Testis (tissue), 2 donors: ENCODE measurements around the gene SLC17A3.

Experiments used
- POLR2A ChIP-seq: fragments of 450-650 bp; IDR thresholded peaks from one replicate; pipeline ENCODE4 v1.6.1; 2017; ENCODE audit warnings: antibody characterized with exemption, mild to moderate bottlenecking, moderate library complexity
- TF ChIP-seq, protein P1 (sequence below), 3 experiments: fragments of 450-650 bp in 2 of 3; fragments of 200-600 bp in 1 of 3; sonication (generic) in 1 of 3; IDR thresholded peaks; one replicate each; pipeline ENCODE4 v1.5.1; 2016 to 2019; ENCODE audit warnings: antibody characterized with exemption in 3 of 3, mild to moderate bottlenecking in 2 of 3, moderate library complexity in 1 of 3

DNA sequence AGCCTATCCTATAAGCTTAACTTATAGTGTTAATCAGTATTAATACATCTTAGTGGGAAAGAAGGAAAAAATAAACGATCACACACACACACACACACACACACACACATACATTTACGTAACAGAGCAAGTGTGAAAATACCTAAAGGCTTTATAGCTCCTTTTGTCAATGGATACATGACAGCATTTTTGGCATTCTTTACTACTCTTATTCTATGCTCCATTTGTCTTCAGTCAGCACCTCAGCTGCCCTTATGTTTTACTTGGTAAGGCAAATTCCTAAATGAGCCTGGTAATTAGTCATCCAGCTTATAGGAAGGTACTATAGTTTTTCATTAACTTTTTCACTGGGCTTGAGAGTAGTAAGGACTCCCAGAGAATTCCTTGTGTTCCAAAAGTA, 25.1 kb upstream of the SLC17A3 start:
- TF ChIP-seq, protein P1, sequence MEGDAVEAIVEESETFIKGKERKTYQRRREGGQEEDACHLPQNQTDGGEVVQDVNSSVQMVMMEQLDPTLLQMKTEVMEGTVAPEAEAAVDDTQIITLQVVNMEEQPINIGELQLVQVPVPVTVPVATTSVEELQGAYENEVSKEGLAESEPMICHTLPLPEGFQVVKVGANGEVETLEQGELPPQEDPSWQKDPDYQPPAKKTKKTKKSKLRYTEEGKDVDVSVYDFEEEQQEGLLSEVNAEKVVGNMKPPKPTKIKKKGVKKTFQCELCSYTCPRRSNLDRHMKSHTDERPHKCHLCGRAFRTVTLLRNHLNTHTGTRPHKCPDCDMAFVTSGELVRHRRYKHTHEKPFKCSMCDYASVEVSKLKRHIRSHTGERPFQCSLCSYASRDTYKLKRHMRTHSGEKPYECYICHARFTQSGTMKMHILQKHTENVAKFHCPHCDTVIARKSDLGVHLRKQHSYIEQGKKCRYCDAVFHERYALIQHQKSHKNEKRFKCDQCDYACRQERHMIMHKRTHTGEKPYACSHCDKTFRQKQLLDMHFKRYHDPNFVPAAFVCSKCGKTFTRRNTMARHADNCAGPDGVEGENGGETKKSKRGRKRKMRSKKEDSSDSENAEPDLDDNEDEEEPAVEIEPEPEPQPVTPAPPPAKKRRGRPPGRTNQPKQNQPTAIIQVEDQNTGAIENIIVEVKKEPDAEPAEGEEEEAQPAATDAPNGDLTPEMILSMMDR (IDR thresholded peaks at IDR 0.05), result no peak
- TF ChIP-seq POLR2A, result no peak
